Gastrocnemius medialis (tissue), 4 donors: ENCODE results near the gene GRIK1. TPM values are rescaled to one million over a fixed set of nuclear protein-coding genes. Genes with fewer than 3 reads are reported as not detected.

Experiments
- ATAC-seq, 2 donors: fragments of 150-250 bp; one replicate each; pipeline ENCODE4 v1.9.1; 2016
- DNase-seq, 2 donors: peaks; one replicate each; pipeline ENCODE4 v3.0.0-alpha.2; 2019
- H3K27ac ChIP-seq, 4 donors: fragments of 200-600 bp; sonication (generic); 1 replicate in 1 of 4; 2 replicates in 3 of 4; pipeline ENCODE4 v1.5.1; 2016 to 2018; ENCODE audit warnings: mild to moderate bottlenecking in 2 of 4, moderate library complexity in 1 of 4
- H3K27me3 ChIP-seq, 3 donors: fragments of 200-600 bp; sonication (generic) in 2 of 3; 1 replicate in 1 of 3; 2 replicates in 2 of 3; pipeline versions ENCODE4 v1.5.1 to v1.6.0; 2016 to 2019; ENCODE audit warnings: mild to moderate bottlenecking in 1 of 3, moderate library complexity in 1 of 3
- H3K36me3 ChIP-seq, 2 donors: fragments of 200-600 bp; sonication (generic) in 1 of 2; one replicate each; pipeline ENCODE4 v1.5.1; 2017 to 2018
- H3K4me1 ChIP-seq, 2 donors: fragments of 200-600 bp; sonication (generic) in 1 of 2; one replicate each; pipeline ENCODE4 v1.5.1; 2016 to 2017; ENCODE audit warnings: mild to moderate bottlenecking in 2 of 2
- H3K4me3 ChIP-seq, 4 donors: fragments of 200-600 bp; sonication (generic) in 3 of 4; 1 replicate in 1 of 4; 2 replicates in 3 of 4; pipeline ENCODE4 v1.5.1; 2016 to 2019; ENCODE audit warnings: mild to moderate bottlenecking in 2 of 4
- H3K9me3 ChIP-seq, 3 donors: fragments of 200-600 bp; sonication (generic) in 2 of 3; 1 replicate in 1 of 3; 2 replicates in 2 of 3; pipeline ENCODE4 v1.5.1; 2016 to 2019
- POLR2A ChIP-seq, 2 donors: fragments of 450-650 bp; IDR thresholded peaks; one replicate each; pipeline ENCODE4 v1.6.1; 2017; ENCODE audit warnings: antibody characterized with exemption in 2 of 2, mild to moderate bottlenecking in 2 of 2, moderate library complexity in 2 of 2
- in situ Hi-C, 4 donors: fragments of 200-750 bp; cut with MboI; loops; one replicate each; pipeline versions ENCODE4 v1.15.0 to v1.8.0; 2017; ENCODE audit warnings: low sequenced_read_pairs in 4 of 4
- intact Hi-C: fragments of 100-400 bp; cut with DNase I; formaldehyde crosslinking; loops from one replicate; pipeline ENCODE4 v1.15.1; 2023; ENCODE audit warnings: low total_unique reads
- total RNA-seq, 4 donors: library from RNA; depleted of rRNA; stranded (reverse); fragments of >200 nt; gene quantifications; one replicate each; pipeline versions ENCODE4 v1.1.0 to v1.2.3, GENCODE V29; 2016
- TF ChIP-seq, protein P1 (sequence below), 5 experiments: fragments of 450-650 bp in 3 of 5; fragments of 200-600 bp in 2 of 5; sonication (generic) in 2 of 5; IDR thresholded peaks in 4 of 5; conservative IDR thresholded peaks in 1 of 5; 1 replicate in 4 of 5; 2 replicates in 1 of 5; pipeline ENCODE4 v1.5.1; 2016 to 2019; ENCODE audit warnings: antibody characterized with exemption in 5 of 5, mild to moderate bottlenecking in 3 of 5, moderate library complexity in 3 of 5

Gene GRIK1
- total RNA-seq, 4 donors from 2014 or later, result 0.13 TPM; not detected in 3

DNA sequence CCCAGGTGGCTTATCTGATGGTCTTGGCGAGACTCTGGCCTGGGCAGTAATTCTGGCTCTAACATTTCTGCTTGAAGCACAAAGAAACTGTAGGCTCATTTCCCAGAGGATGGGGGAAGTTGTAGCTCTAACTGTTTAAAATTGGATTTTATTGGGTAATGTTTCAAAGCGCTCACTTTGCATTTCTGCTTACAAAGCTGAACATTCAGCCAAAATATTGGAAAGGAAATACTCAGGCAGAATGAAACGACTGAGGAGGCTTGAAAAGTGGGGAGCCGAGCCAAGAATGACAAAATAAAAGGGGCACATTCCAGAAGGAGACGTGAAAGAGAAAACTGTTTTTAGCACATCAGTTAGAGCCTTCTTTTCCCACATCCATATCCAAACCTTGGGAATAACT, 202.6 kb downstream of the GRIK1 start:
- no peak overlapping the region for H3K27ac ChIP-seq
- no peaks in the 10 kb centered on the region for H3K9me3 ChIP-seq
- intact Hi-C loops, result no loop called here
- in situ Hi-C loops, result no loop called here
- H3K36me3 ChIP-seq, result no peaks in the 10 kb centered on the region
- no peaks in the 10 kb centered on the region for H3K27me3 ChIP-seq
- H3K4me3 ChIP-seq, result no peak overlapping the region
- H3K4me1 ChIP-seq, result no peaks in the 10 kb centered on the region
- no peak for TF ChIP-seq POLR2A (IDR thresholded peaks at IDR 0.05)
- TF ChIP-seq, protein P1, sequence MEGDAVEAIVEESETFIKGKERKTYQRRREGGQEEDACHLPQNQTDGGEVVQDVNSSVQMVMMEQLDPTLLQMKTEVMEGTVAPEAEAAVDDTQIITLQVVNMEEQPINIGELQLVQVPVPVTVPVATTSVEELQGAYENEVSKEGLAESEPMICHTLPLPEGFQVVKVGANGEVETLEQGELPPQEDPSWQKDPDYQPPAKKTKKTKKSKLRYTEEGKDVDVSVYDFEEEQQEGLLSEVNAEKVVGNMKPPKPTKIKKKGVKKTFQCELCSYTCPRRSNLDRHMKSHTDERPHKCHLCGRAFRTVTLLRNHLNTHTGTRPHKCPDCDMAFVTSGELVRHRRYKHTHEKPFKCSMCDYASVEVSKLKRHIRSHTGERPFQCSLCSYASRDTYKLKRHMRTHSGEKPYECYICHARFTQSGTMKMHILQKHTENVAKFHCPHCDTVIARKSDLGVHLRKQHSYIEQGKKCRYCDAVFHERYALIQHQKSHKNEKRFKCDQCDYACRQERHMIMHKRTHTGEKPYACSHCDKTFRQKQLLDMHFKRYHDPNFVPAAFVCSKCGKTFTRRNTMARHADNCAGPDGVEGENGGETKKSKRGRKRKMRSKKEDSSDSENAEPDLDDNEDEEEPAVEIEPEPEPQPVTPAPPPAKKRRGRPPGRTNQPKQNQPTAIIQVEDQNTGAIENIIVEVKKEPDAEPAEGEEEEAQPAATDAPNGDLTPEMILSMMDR (IDR thresholded peaks at IDR 0.05 in 4 of 5, conservative IDR thresholded peaks at IDR 0.05 in 1 of 5), result no peak
- DNase-seq, result no peak
- no peak for ATAC-seq

DNA sequence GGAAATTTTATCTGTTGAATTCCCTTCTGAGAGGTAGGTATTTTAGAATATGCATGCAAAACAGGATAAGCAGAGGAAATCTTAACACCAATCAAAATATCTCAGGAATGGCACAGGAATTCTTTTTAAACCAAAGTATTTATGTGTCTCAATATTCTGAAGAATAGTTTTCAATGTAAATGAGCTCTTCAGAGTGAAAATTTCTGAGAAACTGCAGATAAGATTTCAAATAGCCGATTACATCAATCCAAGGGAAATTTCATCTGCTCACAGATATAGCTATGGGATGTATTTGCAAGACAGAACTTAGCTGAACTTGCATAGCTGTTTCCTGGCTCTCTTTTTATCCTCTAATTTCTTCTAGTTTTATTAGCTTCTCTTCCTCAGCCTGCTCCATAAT, 209.5 kb downstream of the GRIK1 start:
- ATAC-seq (no peak), DNase-seq (no peak)
- intact Hi-C loops, result no loop called here
- Histone ChIP-seq H3K4me3 (no peak overlapping the region), H3K36me3 (no peaks in the 10 kb centered on the region), H3K4me1 (no peaks in the 10 kb centered on the region), H3K27me3 (no peaks in the 10 kb centered on the region), H3K9me3 (no peaks in the 10 kb centered on the region), H3K27ac (no peak overlapping the region)
- in situ Hi-C loops, result no loop called here
- TF ChIP-seq, protein P1 (IDR thresholded peaks at IDR 0.05 in 4 of 5, conservative IDR thresholded peaks at IDR 0.05 in 1 of 5), result no peak
- TF ChIP-seq POLR2A (IDR thresholded peaks at IDR 0.05), result no peak

DNA sequence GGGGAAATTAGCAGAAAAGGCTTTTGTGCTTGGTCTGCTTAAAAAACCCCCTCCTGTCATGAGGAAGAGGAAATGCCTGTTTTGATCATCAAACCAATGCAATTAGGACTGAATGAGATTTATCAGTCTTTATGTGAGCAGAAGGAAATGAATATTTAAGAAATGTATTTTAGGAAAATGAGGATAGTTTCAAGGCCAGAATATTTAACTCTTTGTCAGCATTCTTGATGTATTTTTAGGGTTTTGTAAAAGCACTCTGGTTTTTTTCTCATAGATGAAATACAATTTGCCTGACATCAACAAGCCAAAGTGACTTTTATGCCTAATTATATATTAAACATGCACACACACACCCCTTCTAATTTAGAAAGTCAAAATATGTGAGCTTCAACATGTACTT, 213.8 kb downstream of the GRIK1 start:
- no peak for DNase-seq
- in situ Hi-C loops, result no loop called here
- intact Hi-C loops, result no loop called here

DNA sequence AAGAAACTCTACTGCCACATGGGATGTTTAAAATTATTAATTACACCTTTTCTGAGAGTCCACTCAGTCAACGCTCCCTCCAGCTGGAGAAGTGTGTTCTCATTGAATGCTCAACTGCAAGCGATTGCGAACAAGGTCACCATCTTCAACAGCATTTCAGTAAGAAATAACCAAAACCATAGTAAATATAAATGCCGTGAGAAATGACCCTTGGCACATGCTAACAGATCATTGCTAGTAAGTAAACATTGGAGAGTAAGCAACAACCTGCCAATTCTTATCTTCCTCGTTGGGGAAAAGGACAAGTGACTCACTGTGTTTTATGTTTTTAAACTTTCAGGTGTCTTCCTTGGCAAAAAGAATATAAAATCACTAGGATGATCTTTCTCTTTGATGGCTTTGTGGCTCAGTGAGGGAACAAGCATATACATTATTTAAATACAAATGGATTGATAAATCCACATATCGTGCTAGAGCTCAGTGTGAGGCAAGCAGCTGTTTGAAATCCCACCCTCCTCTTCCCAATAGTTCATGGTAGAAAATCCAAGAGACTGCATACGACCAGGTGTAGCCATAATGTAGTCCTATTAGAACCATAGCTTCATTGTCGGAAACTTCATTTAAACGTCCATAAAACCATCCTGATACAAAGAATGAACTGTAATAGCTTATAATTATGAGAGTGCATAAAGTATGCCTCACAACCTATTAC, 214.6 kb downstream of the GRIK1 start:
- no peaks in the 10 kb centered on the region for H3K27me3 ChIP-seq
- no peak for TF ChIP-seq POLR2A (IDR thresholded peaks at IDR 0.05)
- TF ChIP-seq, protein P1 (IDR thresholded peaks at IDR 0.05 in 4 of 5, conservative IDR thresholded peaks at IDR 0.05 in 1 of 5), result no peak
- no peaks in the 10 kb centered on the region for H3K9me3 ChIP-seq
- DNase-seq, result no peak
- no peak overlapping the region for H3K27ac ChIP-seq
- intact Hi-C loops (no loop called here), in situ Hi-C loops (no loop called here)
- H3K4me3 ChIP-seq, result no peak overlapping the region
- H3K4me1 ChIP-seq, result no peaks in the 10 kb centered on the region
- no peaks in the 10 kb centered on the region for H3K36me3 ChIP-seq
- no peak for ATAC-seq

More for the DNA sequence above, 213.8 kb downstream of the GRIK1 start:
- Histone ChIP-seq H3K27ac (no peak overlapping the region), H3K4me3 (no peak overlapping the region), H3K4me1 (no peaks in the 10 kb centered on the region), H3K36me3 (no peaks in the 10 kb centered on the region), H3K9me3 (no peaks in the 10 kb centered on the region), H3K27me3 (no peaks in the 10 kb centered on the region)
- ATAC-seq, result no peak
- TF ChIP-seq, protein P1 (IDR thresholded peaks at IDR 0.05 in 4 of 5, conservative IDR thresholded peaks at IDR 0.05 in 1 of 5), result no peak

DNA sequence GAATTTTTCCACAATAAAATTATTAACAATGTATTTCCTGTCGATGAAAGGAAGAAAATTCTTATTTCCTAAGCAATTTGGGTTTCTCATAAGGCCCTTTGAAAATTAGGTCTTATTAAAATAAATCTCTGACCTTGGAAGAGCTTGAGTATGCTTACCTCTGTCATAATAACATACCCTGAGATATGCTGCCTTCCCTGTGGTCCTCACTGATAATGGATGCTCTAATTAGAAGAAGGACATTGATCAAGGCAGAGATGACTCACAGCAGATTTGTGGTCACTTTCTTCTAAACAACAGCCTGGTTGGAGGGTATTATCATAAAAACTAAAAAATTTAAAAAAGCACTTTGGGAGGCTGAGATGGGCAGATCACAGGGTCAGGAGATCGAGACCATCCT, 217.8 kb downstream of the GRIK1 start:
- H3K36me3 ChIP-seq, result no peaks in the 10 kb centered on the region
- TF ChIP-seq, protein P1 (IDR thresholded peaks at IDR 0.05 in 4 of 5, conservative IDR thresholded peaks at IDR 0.05 in 1 of 5), result no peak
- TF ChIP-seq POLR2A (IDR thresholded peaks at IDR 0.05), result no peak
- no peaks in the 10 kb centered on the region for H3K4me1 ChIP-seq
- no peak for ATAC-seq
- H3K4me3 ChIP-seq, result no peak overlapping the region
- no peaks in the 10 kb centered on the region for H3K27me3 ChIP-seq
- H3K27ac ChIP-seq, result no peak overlapping the region
- DNase-seq, result no peak
- no peaks in the 10 kb centered on the region for H3K9me3 ChIP-seq
- in situ Hi-C loops (no loop called here), intact Hi-C loops (no loop called here)
